Fibroblast of the aortic adventitia (primary cell): ENCODE data around the gene CAMTA1. TPM values are rescaled to one million over a fixed set of nuclear protein-coding genes. Genes with fewer than 3 reads are reported as not detected.
A peak's percentile ranks its signal among the peaks of the same experiment; 100 is the strongest.

ENCODE experiments used
- DNase-seq: peaks from one replicate; pipeline ENCODE4 v3.0.0-alpha.2; 2010; ENCODE audit warnings: low read depth
- H3K4me3 ChIP-seq: 2 replicates; pipeline ENCODE4 v1.5.1; 2011; ENCODE audit warnings: low read depth, mild to moderate bottlenecking, control low read depth, low read length, moderate library complexity
- total RNA-seq: library from RNA; depleted of rRNA; stranded (reverse); fragments of >200 nt; gene quantifications from 2 replicates; pipeline ENCODE4 v1.2.3, GENCODE V29; 2012; ENCODE audit warnings: low replicate concordance
- TF ChIP-seq, protein P1 (sequence below): IDR thresholded peaks from 2 replicates; pipeline ENCODE4 v1.5.1; 2011; ENCODE audit warnings: mild to moderate bottlenecking, low read length, control low read depth, inconsistent platforms; ENCODE audit not compliant: insufficient read depth

Gene CAMTA1
- total RNA-seq, 1 donor, result 91.9 TPM

DNA sequence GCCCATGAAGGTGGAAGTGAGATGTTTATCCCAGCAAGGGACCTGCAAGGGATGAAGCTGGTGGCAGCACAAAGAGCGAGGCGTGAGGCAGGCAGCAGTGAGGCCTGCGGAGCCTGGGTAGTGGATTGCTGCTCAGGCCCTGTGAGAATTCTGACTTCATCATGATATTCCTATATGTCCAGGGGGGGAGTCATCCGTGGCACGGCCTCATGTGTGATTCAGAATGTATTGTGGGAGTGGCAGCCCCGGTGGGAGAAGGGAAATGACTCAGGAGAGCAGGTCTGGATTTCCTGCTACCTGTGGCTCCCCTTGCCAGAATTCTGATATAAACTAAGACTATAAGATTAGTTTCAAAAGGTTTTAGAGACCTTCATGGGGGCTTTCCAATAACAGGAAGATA is 240.9 kb downstream of the CAMTA1 start:
- TF ChIP-seq, protein P1, sequence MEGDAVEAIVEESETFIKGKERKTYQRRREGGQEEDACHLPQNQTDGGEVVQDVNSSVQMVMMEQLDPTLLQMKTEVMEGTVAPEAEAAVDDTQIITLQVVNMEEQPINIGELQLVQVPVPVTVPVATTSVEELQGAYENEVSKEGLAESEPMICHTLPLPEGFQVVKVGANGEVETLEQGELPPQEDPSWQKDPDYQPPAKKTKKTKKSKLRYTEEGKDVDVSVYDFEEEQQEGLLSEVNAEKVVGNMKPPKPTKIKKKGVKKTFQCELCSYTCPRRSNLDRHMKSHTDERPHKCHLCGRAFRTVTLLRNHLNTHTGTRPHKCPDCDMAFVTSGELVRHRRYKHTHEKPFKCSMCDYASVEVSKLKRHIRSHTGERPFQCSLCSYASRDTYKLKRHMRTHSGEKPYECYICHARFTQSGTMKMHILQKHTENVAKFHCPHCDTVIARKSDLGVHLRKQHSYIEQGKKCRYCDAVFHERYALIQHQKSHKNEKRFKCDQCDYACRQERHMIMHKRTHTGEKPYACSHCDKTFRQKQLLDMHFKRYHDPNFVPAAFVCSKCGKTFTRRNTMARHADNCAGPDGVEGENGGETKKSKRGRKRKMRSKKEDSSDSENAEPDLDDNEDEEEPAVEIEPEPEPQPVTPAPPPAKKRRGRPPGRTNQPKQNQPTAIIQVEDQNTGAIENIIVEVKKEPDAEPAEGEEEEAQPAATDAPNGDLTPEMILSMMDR, result no peak
- H3K4me3 ChIP-seq, result no peak overlapping the region
- DNase-seq, result no peak

DNA sequence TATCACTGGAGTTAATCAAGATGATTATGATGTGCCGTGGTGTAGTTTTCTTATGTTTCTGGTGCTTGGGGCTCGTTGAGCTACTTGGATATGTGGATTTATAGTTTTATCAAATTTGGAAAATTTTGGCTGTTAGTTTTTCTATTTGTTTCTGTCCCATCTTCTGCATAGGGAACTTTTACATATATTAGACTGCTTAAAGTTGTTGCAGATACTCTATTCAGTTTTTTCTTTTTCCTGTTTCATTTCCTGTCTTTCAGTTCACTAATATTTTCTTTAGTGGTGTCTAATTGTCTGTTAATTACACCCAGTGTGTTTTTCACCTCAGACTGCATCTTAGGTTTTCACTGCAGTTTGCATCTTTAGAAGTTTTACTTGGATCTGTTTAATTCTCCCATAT is 247.7 kb downstream of the CAMTA1 start:
- DNase-seq, result no peak
- TF ChIP-seq, protein P1, result no peak
- no peak overlapping the region for H3K4me3 ChIP-seq

DNA sequence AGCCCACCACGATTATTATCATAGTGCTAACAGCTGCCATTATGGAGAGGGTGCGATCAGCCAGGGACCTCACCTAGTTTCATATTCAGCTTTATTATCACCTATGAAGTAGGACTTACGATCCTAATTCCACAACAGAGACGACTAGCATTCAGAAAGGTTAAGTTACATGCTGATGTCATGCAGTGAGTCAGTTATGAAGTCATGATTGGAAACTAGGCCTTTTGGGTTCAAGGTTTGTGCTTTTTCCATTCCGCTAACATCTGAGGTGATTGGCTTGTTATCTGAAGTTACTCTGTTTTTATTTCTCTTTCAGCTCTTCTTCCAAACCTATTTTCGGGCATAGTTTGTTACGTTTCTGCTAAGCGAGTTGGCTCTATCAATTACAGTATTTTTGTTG is 251.1 kb downstream of the CAMTA1 start:
- TF ChIP-seq, protein P1, result no peak
- DNase-seq, result no peak
- no peak overlapping the region for H3K4me3 ChIP-seq

DNA sequence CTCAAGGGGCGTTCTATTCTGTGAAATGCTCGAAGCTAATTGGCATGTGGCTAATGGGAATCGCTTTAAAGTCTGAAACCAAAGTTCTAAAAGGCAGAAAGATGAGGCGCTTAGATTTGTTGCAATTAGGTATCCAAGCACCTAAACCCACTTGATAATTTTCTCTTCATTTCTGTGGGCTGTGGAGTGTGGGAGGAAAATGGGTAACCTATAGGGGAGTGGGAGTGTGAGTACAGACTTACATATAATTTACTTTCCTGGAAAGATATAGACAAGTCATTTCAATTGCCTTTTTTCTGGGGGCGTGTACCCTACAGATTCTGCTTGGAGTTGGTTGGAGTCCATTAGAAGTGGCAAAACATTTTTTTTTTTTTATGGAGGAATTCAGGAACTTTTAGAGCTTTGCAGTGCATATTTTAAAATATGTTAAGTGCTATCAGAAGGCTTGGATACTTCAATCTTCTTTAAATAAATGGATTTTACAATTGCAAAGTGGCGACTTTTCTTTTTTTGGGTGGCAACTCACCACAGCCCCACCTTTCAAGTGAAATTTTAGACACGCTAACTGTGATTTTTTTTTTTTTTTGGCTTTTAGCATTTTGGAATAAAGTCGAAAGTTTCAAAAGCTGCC is 254.5 kb downstream of the CAMTA1 start:
- DNase-seq, result no peak
- TF ChIP-seq, protein P1, result no peak
- H3K4me3 ChIP-seq, result no peak overlapping the region

DNA sequence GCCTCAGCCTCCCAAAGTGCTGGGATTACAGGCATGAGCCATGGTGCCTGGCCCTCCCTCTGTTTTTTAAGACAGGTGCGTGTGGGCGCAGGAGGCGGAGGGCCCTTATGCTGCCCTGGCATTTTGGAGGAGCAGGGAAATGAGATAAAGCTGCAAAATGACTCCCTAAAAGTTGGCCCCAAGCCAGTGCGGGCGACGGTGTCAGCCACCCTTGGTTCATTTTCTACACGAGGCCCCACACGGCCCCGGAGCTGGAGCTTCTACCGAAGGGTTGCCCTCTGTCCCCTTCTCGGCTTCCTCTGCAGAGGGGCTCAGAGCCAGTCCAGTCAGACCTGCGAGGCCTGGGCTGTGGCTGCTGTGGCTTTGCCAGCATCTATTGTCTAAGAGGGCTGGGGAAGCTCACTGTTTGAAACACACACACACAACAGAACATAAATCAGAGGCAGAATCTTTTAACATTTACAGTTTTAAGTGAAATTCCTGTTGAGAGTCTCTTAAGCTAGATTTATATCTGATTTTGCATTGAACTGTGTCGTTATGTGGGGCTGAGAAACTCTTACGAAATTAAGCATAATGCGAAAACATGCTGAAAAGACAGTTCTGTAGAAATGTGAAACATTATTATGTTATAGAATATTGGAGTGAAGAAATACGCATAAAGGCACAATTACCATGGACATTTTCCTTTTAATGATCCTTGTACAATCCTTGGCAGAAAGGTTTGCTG is 255.9 kb downstream of the CAMTA1 start:
- no peak overlapping the region for H3K4me3 ChIP-seq
- DNase-seq, result no peak
- TF ChIP-seq, protein P1, result no peak

DNA sequence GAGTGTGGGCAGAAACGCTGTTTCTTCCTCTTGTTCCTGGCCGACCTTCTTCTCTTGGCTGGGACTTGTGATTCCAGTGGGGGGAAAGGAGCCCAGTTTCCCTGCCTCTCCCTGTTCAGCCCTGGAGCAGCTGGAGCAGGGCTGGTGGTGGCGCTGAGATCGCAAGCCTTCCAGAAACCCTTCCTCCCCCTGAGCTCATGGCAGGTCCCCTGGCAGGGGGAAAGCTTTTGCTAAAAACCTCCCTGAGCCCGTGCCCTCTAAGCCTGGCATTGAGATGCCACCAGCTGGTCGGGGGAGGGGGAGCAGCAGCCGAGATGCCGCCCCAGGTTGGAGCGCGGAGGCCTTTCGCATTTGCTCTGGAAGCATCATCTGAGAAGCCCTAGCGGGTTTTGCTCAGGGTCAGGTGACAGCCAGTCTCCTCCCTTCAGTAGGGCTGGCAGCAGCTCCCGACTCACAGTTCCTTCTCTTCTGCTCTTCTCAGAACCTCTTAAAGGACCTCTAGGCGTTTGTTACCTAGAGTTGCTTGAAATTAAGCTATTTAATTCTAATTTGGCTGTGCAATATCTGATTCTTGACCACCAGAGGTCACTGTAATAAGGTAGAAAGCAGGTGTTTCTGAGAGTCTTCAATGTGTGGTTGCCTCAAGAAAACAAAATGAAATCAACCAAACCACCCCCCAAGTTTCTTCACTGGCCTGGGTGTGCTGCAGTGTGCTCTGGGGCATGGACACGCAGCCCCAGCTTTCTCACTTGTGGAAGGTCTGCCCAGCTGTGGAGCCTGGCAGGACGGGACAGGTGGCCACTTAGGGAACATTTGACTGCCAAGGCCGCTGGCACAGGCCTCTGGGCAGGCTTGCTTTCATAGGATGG is 257.3 kb downstream of the CAMTA1 start:
- peak; percentile 45 for DNase-seq
- TF ChIP-seq, protein P1, result peak; percentile 50
- H3K4me3 ChIP-seq, result no peak overlapping the region
